M059J (cell line): ENCODE results near the gene EIF2D. TPM values are rescaled to one million over a fixed set of nuclear protein-coding genes. Genes with fewer than 3 reads are reported as not detected.
"Not testable (repeated sequence)": the region's sequence is repeated elsewhere in the genome, so short reads cannot be mapped to it uniquely, and the experiment has no call there.

Source experiments
- DNase-seq: peaks from one replicate; pipeline ENCODE4 v3.0.0-alpha.2; 2012; ENCODE audit warnings: low read depth
- total RNA-seq: library from RNA; depleted of rRNA; stranded (reverse); fragments of >200 nt; shearing (Covaris generic); gene quantifications from 2 replicates; pipeline ENCODE4 v1.2.3, GENCODE V29; 2014; rRNA removed

The EIF2D gene
- 34.7 and 39.0 TPM in 2 replicates for total RNA-seq

- DNase-seq, result peak; percentile 89
Observed at GRCh38 chr1:206612129-206612876, at the start of gene EIF2D. Gene EIF2D (minus strand): TSS chr1:206612465. CDS start chr1:206612342, 123 bp downstream.

GRCh38 chr1:206661161-206661820 is 49.0 kb upstream of the EIF2D start:
- DNase-seq, result no peak

- DNase-seq, result no peak
Observed at GRCh38 chr1:206660136-206660535, 47.9 kb upstream of the EIF2D start.

GRCh38 chr1:206658981-206659273 is 46.7 kb upstream of the EIF2D start:
- DNase-seq, result no peak

GRCh38 chr1:206658264-206658980 is 46.2 kb upstream of the EIF2D start:
- DNase-seq, result no peak

- DNase-seq, result no peak
Observed at GRCh38 chr1:206657751-206658150, 45.5 kb upstream of the EIF2D start.

- DNase-seq, result no peak
Observed at GRCh38 chr1:206656936-206657335, 44.7 kb upstream of the EIF2D start.

GRCh38 chr1:206655471-206655882 is 43.2 kb upstream of the EIF2D start:
- DNase-seq, result no peak

GRCh38 chr1:206654828-206655227 is 42.6 kb upstream of the EIF2D start:
- no peak for DNase-seq

GRCh38 chr1:206653715-206654459 is 41.6 kb upstream of the EIF2D start:
- no peak for DNase-seq

- DNase-seq, result peak; percentile 55
Observed at GRCh38 chr1:206651958-206652890, 40.0 kb upstream of the EIF2D start.

GRCh38 chr1:206651014-206651413 is 38.7 kb upstream of the EIF2D start:
- DNase-seq, result no peak

- peak; percentile 9 for DNase-seq
Observed at GRCh38 chr1:206649261-206649921, 37.1 kb upstream of the EIF2D start.

GRCh38 chr1:206647224-206647623 is 35.0 kb upstream of the EIF2D start:
- no peak for DNase-seq

GRCh38 chr1:206646504-206646903 is 34.2 kb upstream of the EIF2D start:
- no peak for DNase-seq

GRCh38 chr1:206643118-206643698 is 30.9 kb upstream of the EIF2D start:
- DNase-seq, result no peak

GRCh38 chr1:206642074-206642473 is 29.8 kb upstream of the EIF2D start:
- not testable (repeated sequence) for DNase-seq

GRCh38 chr1:206637605-206638004 is 25.3 kb upstream of the EIF2D start:
- no peak for DNase-seq

- no peak for DNase-seq
Observed at GRCh38 chr1:206636671-206637070, 24.4 kb upstream of the EIF2D start.

- peak; percentile 35 for DNase-seq
Observed at GRCh38 chr1:206635978-206636345, 23.7 kb upstream of the EIF2D start.
